ENCODE data around the gene SYPL2. TPM values are rescaled to one million over a fixed set of nuclear protein-coding genes. Genes with fewer than 3 reads are reported as not detected.

Gene SYPL2
- total RNA-seq, 4 donors from 2014 or later: 0.27 to 1.8 (median 0.38) TPM; not detected in 1

DNA sequence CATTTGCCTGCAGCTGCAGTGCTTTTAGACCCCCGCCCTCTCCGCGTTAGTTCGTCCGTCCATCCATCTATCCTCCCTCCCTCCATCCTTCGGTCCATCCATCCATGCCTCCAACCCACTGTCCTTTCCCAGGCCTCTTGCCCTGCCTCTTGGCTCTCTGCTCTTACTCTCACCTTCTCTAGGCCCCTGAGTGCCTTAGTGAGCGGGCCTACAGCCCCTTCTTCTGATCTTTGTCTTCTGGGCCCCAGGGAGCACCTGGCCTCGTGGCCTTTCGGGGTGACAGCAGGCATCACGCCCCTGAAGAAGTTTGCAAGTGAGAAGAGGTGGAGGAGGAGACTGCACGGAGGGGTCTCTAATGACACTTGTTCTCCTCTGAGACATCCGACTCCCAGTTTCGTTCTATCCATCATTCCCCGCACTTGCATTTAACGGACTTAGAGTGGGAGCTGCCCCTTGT lies 18.2 kb downstream of the SYPL2 start:
- 27 to 29% methylated on average over 15 of the region's 15 CpGs for WGBS, 2 donors
- no peak for DNase-seq (ENCODE audit: low spot score in 2 of 2)
- peak overlapping the region; percentile 36 for H3K4me3 ChIP-seq (ENCODE audit: low read depth, poor library complexity, severe bottlenecking)
- no peak for TF ChIP-seq POLR2A (IDR thresholded peaks at IDR 0.05)
- TF ChIP-seq, protein P1, sequence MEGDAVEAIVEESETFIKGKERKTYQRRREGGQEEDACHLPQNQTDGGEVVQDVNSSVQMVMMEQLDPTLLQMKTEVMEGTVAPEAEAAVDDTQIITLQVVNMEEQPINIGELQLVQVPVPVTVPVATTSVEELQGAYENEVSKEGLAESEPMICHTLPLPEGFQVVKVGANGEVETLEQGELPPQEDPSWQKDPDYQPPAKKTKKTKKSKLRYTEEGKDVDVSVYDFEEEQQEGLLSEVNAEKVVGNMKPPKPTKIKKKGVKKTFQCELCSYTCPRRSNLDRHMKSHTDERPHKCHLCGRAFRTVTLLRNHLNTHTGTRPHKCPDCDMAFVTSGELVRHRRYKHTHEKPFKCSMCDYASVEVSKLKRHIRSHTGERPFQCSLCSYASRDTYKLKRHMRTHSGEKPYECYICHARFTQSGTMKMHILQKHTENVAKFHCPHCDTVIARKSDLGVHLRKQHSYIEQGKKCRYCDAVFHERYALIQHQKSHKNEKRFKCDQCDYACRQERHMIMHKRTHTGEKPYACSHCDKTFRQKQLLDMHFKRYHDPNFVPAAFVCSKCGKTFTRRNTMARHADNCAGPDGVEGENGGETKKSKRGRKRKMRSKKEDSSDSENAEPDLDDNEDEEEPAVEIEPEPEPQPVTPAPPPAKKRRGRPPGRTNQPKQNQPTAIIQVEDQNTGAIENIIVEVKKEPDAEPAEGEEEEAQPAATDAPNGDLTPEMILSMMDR (IDR thresholded peaks at IDR 0.05): no peak
- intact Hi-C loops (cut with DNase I; ENCODE audit: low total_unique reads): no loop called here

DNA sequence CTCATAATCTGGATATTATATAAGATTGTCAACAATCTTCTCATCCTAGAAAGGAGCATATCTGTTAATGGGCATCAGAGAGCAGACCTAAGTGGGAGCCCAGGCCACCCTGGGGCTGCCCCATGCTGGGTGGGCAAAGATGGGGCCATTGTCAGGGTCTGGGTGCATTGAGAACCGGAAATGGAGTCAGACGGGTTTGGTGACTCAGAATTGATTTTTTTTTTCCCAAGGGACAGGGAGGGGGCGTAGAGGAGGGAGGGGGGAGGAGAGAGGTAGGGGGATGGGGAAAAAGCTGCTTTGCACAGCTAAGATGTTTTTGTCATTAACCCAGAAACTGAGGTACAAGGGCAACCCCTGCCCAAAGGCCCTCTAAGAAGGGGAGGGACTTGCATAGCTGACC lies 18.7 kb downstream of the SYPL2 start:
- DNase-seq (ENCODE audit: low spot score in 2 of 2): no peak
- 14 to 22% methylated on average over 3 of the region's 3 CpGs for WGBS, 2 donors
- TF ChIP-seq, protein P1 (IDR thresholded peaks at IDR 0.05): no peak
- no peak for TF ChIP-seq POLR2A (IDR thresholded peaks at IDR 0.05)
- intact Hi-C loops (cut with DNase I; ENCODE audit: low total_unique reads): no loop called here
- H3K4me3 ChIP-seq (ENCODE audit: low read depth, poor library complexity, severe bottlenecking): no peak overlapping the region

DNA sequence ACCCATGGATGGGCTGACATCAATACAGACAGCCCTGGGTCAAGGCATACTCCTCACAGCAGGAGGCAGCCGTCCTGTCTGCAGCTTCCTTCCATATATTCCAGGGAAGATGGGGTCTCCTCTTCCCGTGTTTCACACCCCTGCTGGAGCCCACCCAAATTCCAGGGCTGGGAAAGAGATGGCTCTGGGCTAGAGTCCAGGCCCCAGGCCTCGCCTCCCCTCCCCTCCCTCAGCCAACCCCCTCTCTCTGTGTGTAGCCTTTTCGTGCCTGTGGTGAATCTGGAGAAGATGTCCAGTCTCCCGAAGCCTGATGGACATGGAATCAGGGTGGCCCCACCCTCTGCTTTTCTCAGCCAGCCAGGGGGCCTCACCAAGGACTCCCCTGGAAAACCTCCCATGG lies 20.9 kb downstream of the SYPL2 start:
- 77 to 80% methylated on average over 5 of the region's 5 CpGs for WGBS, 2 donors
- intact Hi-C loops (cut with DNase I; ENCODE audit: low total_unique reads): no loop called here
- DNase-seq (ENCODE audit: low spot score in 2 of 2): no peak
- no peak overlapping the region for H3K4me3 ChIP-seq (ENCODE audit: low read depth, poor library complexity, severe bottlenecking)
- TF ChIP-seq POLR2A (IDR thresholded peaks at IDR 0.05): no peak
- TF ChIP-seq, protein P1 (IDR thresholded peaks at IDR 0.05): no peak

DNA sequence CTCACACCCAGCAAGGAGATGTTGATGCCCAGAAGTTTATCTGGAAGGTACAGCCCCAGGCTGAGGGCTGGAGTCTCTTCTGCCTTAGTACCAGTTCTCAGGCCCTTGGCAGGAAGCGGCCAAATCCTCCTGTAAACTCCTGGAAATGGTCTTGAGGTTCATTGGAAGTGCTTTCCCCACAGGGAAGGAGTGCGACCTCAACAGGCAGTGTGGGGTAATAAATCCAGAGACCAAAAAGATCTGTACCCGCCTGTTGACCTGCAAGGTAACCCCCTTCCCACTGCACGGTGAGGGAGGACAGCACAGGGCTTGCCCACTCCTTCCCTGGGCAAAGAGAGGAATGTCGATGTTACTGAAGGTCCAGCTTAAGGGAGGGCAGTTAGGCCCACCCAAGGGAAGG lies 21.9 kb downstream of the SYPL2 start:
- no peak overlapping the region for H3K4me3 ChIP-seq (ENCODE audit: low read depth, poor library complexity, severe bottlenecking)
- intact Hi-C loops (cut with DNase I; ENCODE audit: low total_unique reads): no loop called here
- WGBS, 2 donors: 77 to 87% methylated on average over 5 of the region's 5 CpGs
- TF ChIP-seq POLR2A (IDR thresholded peaks at IDR 0.05): no peak
- TF ChIP-seq, protein P1 (IDR thresholded peaks at IDR 0.05): no peak
- DNase-seq (ENCODE audit: low spot score in 2 of 2): no peak

DNA sequence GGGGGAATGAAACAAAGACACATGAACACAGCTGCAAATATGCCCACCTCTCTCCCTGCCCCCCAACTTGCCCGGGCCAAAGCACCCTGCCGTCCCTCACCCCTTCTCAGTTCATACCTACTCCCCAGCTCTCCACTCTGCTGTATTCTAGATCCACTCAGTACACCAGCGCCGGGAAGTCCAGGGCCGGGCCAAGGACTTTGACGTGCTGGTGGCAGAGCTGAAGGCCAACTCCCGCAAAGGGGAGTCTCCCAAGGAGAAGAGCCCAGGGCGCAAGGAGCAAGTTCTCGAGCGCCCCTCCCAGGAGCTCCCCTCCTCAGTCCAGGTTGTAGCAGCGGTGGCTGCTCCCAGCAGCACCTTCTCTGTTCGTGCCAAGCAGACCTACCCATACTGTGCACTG lies 22.4 kb downstream of the SYPL2 start:
- TF ChIP-seq, protein P1 (IDR thresholded peaks at IDR 0.05): no peak
- TF ChIP-seq POLR2A (IDR thresholded peaks at IDR 0.05): no peak
- no peak overlapping the region for H3K4me3 ChIP-seq (ENCODE audit: low read depth, poor library complexity, severe bottlenecking)
- intact Hi-C loops (cut with DNase I; ENCODE audit: low total_unique reads): no loop called here
- DNase-seq (ENCODE audit: low spot score in 2 of 2): no peak
- 90 to 93% methylated on average over 12 of the region's 12 CpGs for WGBS, 2 donors

Measured in lower leg skin (tissue), 4 donors.